KOPT-K1 (cell line): ENCODE data around the gene AGAP1.
"Not testable (repeated sequence)": the region's sequence is repeated elsewhere in the genome, so short reads cannot be mapped to it uniquely, and the experiment has no call there.

Source experiments
- H3K27ac ChIP-seq: fragments of 200-600 bp; sonication (generic); 2 replicates; pipeline ENCODE4 v1.5.1; 2016; ENCODE audit warnings: antibody characterized with exemption, mild to moderate bottlenecking, low read depth, low read length; ENCODE audit not compliant: poor library complexity, severe bottlenecking
- H3K36me3 ChIP-seq: fragments of 200-600 bp; sonication (generic); 2 replicates; pipeline ENCODE4 v1.5.1; 2017; ENCODE audit warnings: antibody characterized with exemption, mild to moderate bottlenecking, low read length, moderate library complexity; ENCODE audit not compliant: insufficient read depth
- H3K9me3 ChIP-seq: fragments of 200-600 bp; sonication (generic); 2 replicates; pipeline ENCODE4 v1.5.1; 2017; ENCODE audit warnings: antibody characterized with exemption, low read length, mild to moderate bottlenecking; ENCODE audit not compliant: insufficient read depth, poor library complexity, severe bottlenecking

Gene AGAP1

GRCh38 chr2:235935773-235936172 lies 441.9 kb downstream of the AGAP1 start:
- Histone ChIP-seq H3K36me3 (no peaks in the 10 kb centered on the region), H3K9me3 (peaks cover 7% of the 10 kb centered on the region), H3K27ac (no peak overlapping the region)

GRCh38 chr2:235936493-235936892 lies 442.6 kb downstream of the AGAP1 start:
- Histone ChIP-seq H3K9me3 (peaks cover 7% of the 10 kb centered on the region), H3K36me3 (no peaks in the 10 kb centered on the region), H3K27ac (no peak overlapping the region)

- Histone ChIP-seq H3K9me3 (peaks cover 7% of the 10 kb centered on the region), H3K27ac (no peak overlapping the region), H3K36me3 (no peaks in the 10 kb centered on the region)
These were observed 443.2 kb downstream of the AGAP1 start for GRCh38 chr2:235937087-235937486.

- Histone ChIP-seq H3K36me3 (no peaks in the 10 kb centered on the region), H3K27ac (no peak overlapping the region), H3K9me3 (peaks cover 7% of the 10 kb centered on the region)
These were observed 443.7 kb downstream of the AGAP1 start for GRCh38 chr2:235937526-235937925.

GRCh38 chr2:235937936-235938335 lies 444.1 kb downstream of the AGAP1 start:
- no peak overlapping the region for H3K27ac ChIP-seq
- H3K9me3 ChIP-seq = peaks cover 7% of the 10 kb centered on the region
- no peaks in the 10 kb centered on the region for H3K36me3 ChIP-seq

- peaks cover 7% of the 10 kb centered on the region for H3K9me3 ChIP-seq
- no peak overlapping the region for H3K27ac ChIP-seq
- no peaks in the 10 kb centered on the region for H3K36me3 ChIP-seq
These were observed 444.8 kb downstream of the AGAP1 start for GRCh38 chr2:235938611-235939010.

- H3K27ac ChIP-seq = no peak overlapping the region
- H3K9me3 ChIP-seq = peaks cover 7% of the 10 kb centered on the region
- H3K36me3 ChIP-seq = no peaks in the 10 kb centered on the region
These were observed 445.6 kb downstream of the AGAP1 start for GRCh38 chr2:235939471-235939870.

GRCh38 chr2:235940330-235940729 lies 446.5 kb downstream of the AGAP1 start:
- Histone ChIP-seq H3K36me3 (no peaks in the 10 kb centered on the region), H3K27ac (no peak overlapping the region), H3K9me3 (peaks cover 7% of the 10 kb centered on the region)

GRCh38 chr2:235944591-235944990 lies 450.7 kb downstream of the AGAP1 start:
- no peaks in the 10 kb centered on the region for H3K9me3 ChIP-seq
- H3K36me3 ChIP-seq = no peaks in the 10 kb centered on the region

GRCh38 chr2:235945608-235946140 lies 451.8 kb downstream of the AGAP1 start:
- Histone ChIP-seq H3K36me3 (no peaks in the 10 kb centered on the region), H3K27ac (no peak overlapping the region)

More at GRCh38 chr2:235944591-235944990, 450.7 kb downstream of the AGAP1 start:
- H3K27ac ChIP-seq = no peak overlapping the region

GRCh38 chr2:235946590-235946989 lies 452.7 kb downstream of the AGAP1 start:
- H3K36me3 ChIP-seq = no peaks in the 10 kb centered on the region
- no peaks in the 10 kb centered on the region for H3K9me3 ChIP-seq
- H3K27ac ChIP-seq = no peak overlapping the region

More at GRCh38 chr2:235945608-235946140, 451.8 kb downstream of the AGAP1 start:
- no peaks in the 10 kb centered on the region for H3K9me3 ChIP-seq

- not testable (repeated sequence) for H3K27ac ChIP-seq, H3K36me3 ChIP-seq, H3K9me3 ChIP-seq
These were observed 453.2 kb downstream of the AGAP1 start for GRCh38 chr2:235947055-235947454.

GRCh38 chr2:235949567-235950472 lies 456.0 kb downstream of the AGAP1 start:
- Histone ChIP-seq H3K27ac (no peak overlapping the region), H3K9me3 (no peaks in the 10 kb centered on the region), H3K36me3 (no peaks in the 10 kb centered on the region)

- Histone ChIP-seq H3K27ac (no peak overlapping the region), H3K9me3 (no peaks in the 10 kb centered on the region), H3K36me3 (no peaks in the 10 kb centered on the region)
These were observed 456.6 kb downstream of the AGAP1 start for GRCh38 chr2:235950473-235950809.

- H3K27ac ChIP-seq = no peak overlapping the region
- no peaks in the 10 kb centered on the region for H3K36me3 ChIP-seq
- no peaks in the 10 kb centered on the region for H3K9me3 ChIP-seq
These were observed 457.6 kb downstream of the AGAP1 start for GRCh38 chr2:235951493-235951892.

GRCh38 chr2:235951982-235952381 lies 458.1 kb downstream of the AGAP1 start:
- Histone ChIP-seq H3K36me3 (no peaks in the 10 kb centered on the region), H3K27ac (no peak overlapping the region), H3K9me3 (no peaks in the 10 kb centered on the region)
